HUES48 (cell line): ENCODE measurements around the gene WNK3.

ENCODE experiments used
- H3K27ac ChIP-seq: one replicate; pipeline ENCODE4 v1.7.0; 2013; ENCODE audit warnings: low read depth, low read length, inconsistent platforms
- H3K27me3 ChIP-seq: 2 replicates; pipeline ENCODE4 v1.6.1; 2013; ENCODE audit warnings: mild to moderate bottlenecking, low read length; ENCODE audit not compliant: control insufficient read depth, insufficient read depth
- H3K36me3 ChIP-seq: 2 replicates; pipeline ENCODE4 v1.6.1; 2013; ENCODE audit warnings: low read length; ENCODE audit not compliant: control insufficient read depth, insufficient read depth
- H3K4me1 ChIP-seq: 2 replicates; pipeline ENCODE4 v1.6.1; 2013; ENCODE audit warnings: mild to moderate bottlenecking, low read length; ENCODE audit not compliant: control insufficient read depth, insufficient read depth
- H3K4me3 ChIP-seq: 2 replicates; pipeline ENCODE4 v1.5.1; 2013; ENCODE audit warnings: mild to moderate bottlenecking, low read depth, low read length
- H3K9ac ChIP-seq: 2 replicates; pipeline ENCODE4 v1.6.1; 2013; ENCODE audit warnings: mild to moderate bottlenecking, low read depth, low read length, moderate library complexity
- H3K9me3 ChIP-seq: 2 replicates; pipeline ENCODE4 v1.6.1; 2013; ENCODE audit warnings: low read length; ENCODE audit not compliant: control insufficient read depth, insufficient read depth

The WNK3 gene

GRCh38 chrX:54182864-54183613, 174.8 kb downstream of the WNK3 start, which contains the start of gene FAM120C:
Gene FAM120C, minus strand, starts transcription at chrX:54183254. Its CDS starts 56 bp downstream, at chrX:54183198.
- no peaks in the 10 kb centered on the region for H3K36me3 ChIP-seq
- peak within 1 kb of the TSS; percentile 77 for H3K4me3 ChIP-seq
- no peaks in the 10 kb centered on the region for H3K27me3 ChIP-seq
- H3K9ac ChIP-seq: peak within 1 kb of the TSS; percentile 91
- H3K27ac ChIP-seq: peak within 1 kb of the TSS; percentile 93
- H3K4me1 ChIP-seq: 0 out of 2 replicates have a peak, but pooled peaks cover 2% of the 10 kb centered on the region
- peaks cover 22% of the 10 kb centered on the region for H3K9me3 ChIP-seq

- peaks cover 20% of the 10 kb centered on the region for H3K9me3 ChIP-seq
- no peaks in the 10 kb centered on the region for H3K27me3 ChIP-seq
- H3K4me3 ChIP-seq: peak overlapping the region; percentile 77
- H3K4me1 ChIP-seq: 0 out of 2 replicates have a peak, but pooled peaks cover 2% of the 10 kb centered on the region
- H3K36me3 ChIP-seq: 0 out of 2 replicates have a peak, but pooled peaks cover under 1% of the 10 kb centered on the region
- H3K27ac ChIP-seq: peak overlapping the region; percentile 93
- H3K9ac ChIP-seq: peak overlapping the region; percentile 91
These were observed 175.5 kb downstream of the WNK3 start for GRCh38 chrX:54182194-54182863.

- Histone ChIP-seq H3K9me3 (peaks cover 18% of the 10 kb centered on the region), H3K27ac (no peak overlapping the region), H3K27me3 (no peaks in the 10 kb centered on the region), H3K36me3 (peaks cover 6% of the 10 kb centered on the region; the same call in 1 of the 2 replicates), H3K4me3 (peak overlapping the region; percentile 77), H3K9ac (no peak overlapping the region), H3K4me1 (0 out of 2 replicates have a peak, but pooled peaks cover 2% of the 10 kb centered on the region)
These were observed 176.5 kb downstream of the WNK3 start for GRCh38 chrX:54181202-54181953.

- H3K27ac ChIP-seq: no peak overlapping the region
- H3K4me3 ChIP-seq: no peak overlapping the region
- H3K4me1 ChIP-seq: 0 out of 2 replicates have a peak, but pooled peaks cover 2% of the 10 kb centered on the region
- H3K9me3 ChIP-seq: peaks cover 18% of the 10 kb centered on the region
- H3K27me3 ChIP-seq: no peaks in the 10 kb centered on the region
- H3K9ac ChIP-seq: no peak overlapping the region
- peaks cover 6% of the 10 kb centered on the region; the same call in 1 of the 2 replicates for H3K36me3 ChIP-seq
These were observed 177.4 kb downstream of the WNK3 start for GRCh38 chrX:54180403-54180802.

- Histone ChIP-seq H3K4me1 (0 out of 2 replicates have a peak, but pooled peaks cover 2% of the 10 kb centered on the region), H3K4me3 (no peak overlapping the region), H3K27ac (no peak overlapping the region), H3K27me3 (no peaks in the 10 kb centered on the region), H3K36me3 (peaks cover 22% of the 10 kb centered on the region), H3K9ac (no peak overlapping the region), H3K9me3 (peaks cover 29% of the 10 kb centered on the region)
These were observed 179.5 kb downstream of the WNK3 start for GRCh38 chrX:54178100-54178940.

GRCh38 chrX:54177306-54177705, 180.5 kb downstream of the WNK3 start:
- no peak overlapping the region for H3K4me3 ChIP-seq
- peaks cover 33% of the 10 kb centered on the region for H3K9me3 ChIP-seq
- no peak overlapping the region for H3K27ac ChIP-seq
- no peak overlapping the region for H3K9ac ChIP-seq
- no peaks in the 10 kb centered on the region for H3K27me3 ChIP-seq
- H3K4me1 ChIP-seq: 0 out of 2 replicates have a peak, but pooled peaks cover 2% of the 10 kb centered on the region
- H3K36me3 ChIP-seq: peaks cover 22% of the 10 kb centered on the region

- H3K27me3 ChIP-seq: no peaks in the 10 kb centered on the region
- peaks cover 22% of the 10 kb centered on the region for H3K36me3 ChIP-seq
- no peak overlapping the region for H3K27ac ChIP-seq
- H3K4me1 ChIP-seq: no peaks in the 10 kb centered on the region
- H3K4me3 ChIP-seq: no peak overlapping the region
- H3K9ac ChIP-seq: no peak overlapping the region
- H3K9me3 ChIP-seq: peaks cover 41% of the 10 kb centered on the region
These were observed 184.1 kb downstream of the WNK3 start for GRCh38 chrX:54173791-54174190.

GRCh38 chrX:54172455-54172854, 185.4 kb downstream of the WNK3 start:
- Histone ChIP-seq H3K4me1 (no peaks in the 10 kb centered on the region), H3K4me3 (no peak overlapping the region), H3K36me3 (peaks cover 22% of the 10 kb centered on the region), H3K27ac (no peak overlapping the region), H3K9ac (no peak overlapping the region), H3K9me3 (peaks cover 38% of the 10 kb centered on the region), H3K27me3 (no peaks in the 10 kb centered on the region)

GRCh38 chrX:54171527-54172250, 186.2 kb downstream of the WNK3 start:
- Histone ChIP-seq H3K9me3 (peaks cover 38% of the 10 kb centered on the region), H3K27ac (no peak overlapping the region), H3K9ac (no peak overlapping the region), H3K36me3 (peaks cover 16% of the 10 kb centered on the region), H3K4me3 (no peak overlapping the region), H3K27me3 (no peaks in the 10 kb centered on the region), H3K4me1 (no peaks in the 10 kb centered on the region)
